Stimulated activated CD8-positive, alpha-beta memory T cell treated with anti-CD3 and anti-CD28 coated beads, Interleukin-4, amount 100 ng/mL, for 4 hours (primary cell): ENCODE measurements around the gene PCDH9.

Source experiments
- DNase-seq, 2 donors: peaks; one replicate each; pipeline ENCODE4 v3.0.0-alpha.2; 2020; ENCODE audit warnings: low read depth in 2 of 2, low spot score in 1 of 2

Gene PCDH9

DNA sequence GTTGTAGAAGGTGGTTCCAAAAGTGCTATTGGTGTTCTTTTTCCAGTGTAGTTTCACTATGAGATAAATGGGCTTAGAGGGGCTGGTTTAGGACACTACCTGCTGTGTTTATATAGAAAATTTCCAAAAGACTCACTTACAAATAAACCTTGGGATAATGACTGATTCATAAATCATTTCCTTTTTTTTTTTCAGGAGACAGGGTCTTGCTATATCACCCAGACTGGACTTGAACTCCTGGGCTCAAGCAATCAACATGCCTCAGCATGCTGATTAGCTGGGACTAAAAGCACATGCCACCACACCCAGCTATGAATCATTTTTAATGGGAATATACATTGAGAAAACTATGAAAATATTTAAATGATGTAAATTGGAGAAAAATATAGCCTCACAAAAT is 376.6 kb downstream of the PCDH9 start:
- no peak for DNase-seq

DNA sequence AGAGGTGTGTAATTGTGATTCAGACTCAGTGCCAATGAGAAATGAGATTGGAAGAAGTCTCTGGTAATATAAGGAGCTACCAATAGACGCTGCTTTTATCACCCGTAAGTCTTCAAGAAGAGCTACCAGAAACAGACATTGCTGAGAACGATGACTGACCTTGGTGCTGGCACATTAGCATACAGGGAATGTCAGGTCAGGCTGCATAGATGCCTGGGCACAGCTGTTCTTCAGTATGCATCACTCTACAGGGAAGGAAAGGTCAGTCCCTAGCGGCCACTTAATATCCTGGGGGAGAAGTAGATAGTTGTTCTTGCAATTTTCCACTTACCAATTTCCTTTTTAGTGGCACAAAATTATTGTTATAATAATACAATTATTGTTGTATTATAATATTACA is 380.4 kb downstream of the PCDH9 start:
- no peak for DNase-seq

DNA sequence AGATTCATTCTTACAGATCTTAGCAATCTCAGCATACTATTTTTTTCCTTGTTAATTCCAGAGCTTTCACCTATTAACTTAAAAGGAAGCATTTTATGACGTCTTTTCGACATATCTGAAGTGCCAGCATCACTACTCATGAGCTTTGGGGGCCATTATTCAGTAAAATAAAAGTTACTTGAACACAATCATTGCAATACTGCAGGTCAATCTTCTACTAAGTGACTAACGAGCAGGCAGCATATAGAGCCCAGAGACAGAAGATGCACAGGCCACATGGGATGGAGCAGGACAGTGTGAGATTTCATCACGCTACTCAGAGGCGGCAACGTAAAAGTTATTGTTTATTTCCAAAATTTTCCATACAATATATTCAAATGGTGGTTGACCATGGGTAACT is 382.6 kb downstream of the PCDH9 start:
- no peak for DNase-seq

- DNase-seq, result no peak
Observed at GRCh38 chr13:66845393-66845792, 384.7 kb downstream of the PCDH9 start.

DNA sequence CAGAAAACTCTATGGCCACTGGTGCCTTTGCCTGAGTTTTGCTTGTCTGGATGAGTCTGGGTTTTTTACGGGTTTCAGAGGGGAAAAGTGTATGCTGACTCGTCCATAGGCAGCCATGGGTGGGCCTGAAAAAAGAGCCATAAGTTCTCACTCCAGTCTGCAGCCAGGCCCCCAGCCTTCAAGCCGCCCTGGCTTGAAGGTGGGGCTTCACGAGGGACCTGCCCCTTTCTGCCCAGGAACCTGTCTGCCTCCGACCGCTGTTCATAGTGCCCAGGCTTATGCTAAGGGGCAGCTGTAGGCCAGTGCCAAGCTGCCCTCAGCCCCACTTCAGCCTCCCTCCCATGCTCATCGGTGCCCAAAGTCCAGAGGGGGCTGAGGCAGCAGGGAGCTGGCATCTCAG is 385.2 kb downstream of the PCDH9 start:
- DNase-seq, result no peak

GRCh38 chr13:66842766-66843165 is 387.4 kb downstream of the PCDH9 start:
- DNase-seq, result no peak

DNA sequence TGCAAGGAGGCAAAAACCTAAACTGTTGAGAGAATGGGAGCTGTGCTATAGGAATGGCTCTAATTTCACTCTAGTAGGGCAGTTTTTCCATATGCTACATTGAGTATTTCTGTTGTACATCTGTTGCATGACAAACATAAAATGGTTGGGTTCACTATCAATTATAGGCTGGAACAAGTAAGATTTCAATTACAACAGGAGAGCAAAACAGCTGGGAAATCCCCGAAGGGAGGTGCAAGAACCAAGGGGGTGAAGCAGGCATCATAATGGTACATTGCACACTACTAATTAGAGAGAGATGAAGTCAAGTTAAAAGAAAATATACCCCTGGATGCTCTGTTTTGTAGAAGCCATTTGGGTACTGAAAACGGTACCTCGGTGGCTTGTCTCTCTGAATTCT is 389.5 kb downstream of the PCDH9 start:
- no peak for DNase-seq

GRCh38 chr13:66837246-66837645 is 392.9 kb downstream of the PCDH9 start:
- no peak for DNase-seq

DNA sequence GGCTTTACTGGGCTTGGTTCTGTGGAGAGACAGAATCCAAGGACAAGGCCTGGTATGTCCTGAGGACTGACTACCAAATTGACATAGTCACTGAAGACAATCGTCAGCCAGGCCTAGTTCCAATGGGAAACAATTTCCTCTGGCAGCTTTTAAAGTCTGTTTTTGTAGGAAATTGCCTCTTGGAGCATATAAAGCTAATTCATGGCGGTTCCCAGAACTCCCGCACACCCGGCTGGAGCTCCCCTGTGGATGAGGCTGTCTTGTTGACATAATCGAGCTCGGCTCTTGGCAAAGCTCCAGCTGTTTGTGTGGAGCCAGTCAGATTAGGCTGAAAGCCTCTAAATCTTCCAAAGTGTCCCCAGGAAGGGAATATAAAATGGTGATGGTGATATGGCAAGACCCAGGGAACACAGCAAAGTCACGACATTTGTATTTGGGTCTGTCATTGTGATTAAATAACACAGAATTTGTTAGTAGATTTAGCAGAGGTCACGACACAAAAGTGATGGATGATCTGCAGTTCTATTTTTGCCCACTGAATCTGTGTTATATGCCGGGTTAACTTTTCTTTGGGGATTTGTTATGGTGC is 395.0 kb downstream of the PCDH9 start:
- DNase-seq, result no peak

- no peak for DNase-seq
Observed at GRCh38 chr13:66830940-66831716, 399.0 kb downstream of the PCDH9 start.

DNA sequence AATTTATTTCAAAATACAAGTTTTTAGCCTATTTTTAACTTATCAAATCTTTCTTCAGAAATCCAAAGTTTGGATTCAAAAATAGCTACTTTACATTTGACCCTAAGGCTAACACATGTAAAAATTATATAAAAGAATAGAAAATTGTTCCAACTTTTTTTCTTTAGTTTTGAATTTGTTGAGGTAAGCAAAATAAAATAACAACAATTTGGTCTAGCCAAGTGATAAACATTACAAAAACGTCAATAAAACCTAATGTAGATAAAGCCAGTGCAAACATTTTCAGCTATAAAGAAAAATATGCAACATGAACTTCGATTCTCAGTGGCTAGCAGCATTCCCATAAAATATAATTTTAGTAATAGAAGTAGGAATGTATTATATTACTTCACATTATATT is 400.3 kb downstream of the PCDH9 start:
- DNase-seq, result no peak

- no peak for DNase-seq
Observed at GRCh38 chr13:66826398-66826797, 403.7 kb downstream of the PCDH9 start.

GRCh38 chr13:66821551-66821950 is 408.6 kb downstream of the PCDH9 start:
- no peak for DNase-seq

DNA sequence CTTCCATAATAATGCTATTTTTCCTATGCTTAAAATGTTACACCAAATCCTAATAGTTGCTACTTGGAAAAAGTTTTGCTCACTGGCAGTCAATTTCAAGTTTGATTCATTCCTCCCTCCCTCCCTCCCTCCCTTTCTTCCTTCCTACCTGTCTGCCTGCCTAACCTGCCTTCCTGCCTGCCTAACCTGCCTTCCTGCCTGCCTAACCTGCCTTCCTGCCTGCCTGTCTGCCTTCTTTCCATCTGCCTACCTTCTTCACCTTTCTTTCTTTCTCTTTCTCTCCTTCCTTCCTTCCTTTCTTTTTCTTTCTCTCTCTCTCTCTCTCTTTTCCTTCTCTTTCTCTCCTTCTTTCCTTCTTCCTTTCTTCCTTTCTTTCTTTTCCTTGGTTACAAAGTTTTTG is 418.7 kb downstream of the PCDH9 start:
- DNase-seq, result no peak

DNA sequence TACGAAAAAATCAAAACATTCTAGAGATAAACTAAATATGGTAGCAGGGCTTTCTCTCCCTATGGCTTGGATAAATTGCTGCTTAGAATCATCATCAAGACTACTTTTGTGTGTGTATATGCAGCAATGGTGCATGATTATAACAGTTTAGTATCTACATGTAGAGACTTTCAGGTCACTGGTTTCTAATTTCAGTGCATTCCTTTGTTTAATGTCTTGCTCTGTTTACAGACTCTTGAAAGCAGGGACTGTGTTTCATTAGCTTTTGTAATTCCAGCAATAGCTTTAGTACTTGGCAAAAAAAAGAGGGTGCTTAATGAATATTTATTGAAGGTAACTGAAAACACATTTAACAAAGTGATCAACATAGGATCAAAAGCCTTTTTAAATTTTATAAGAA is 420.7 kb downstream of the PCDH9 start:
- DNase-seq, result no peak

DNA sequence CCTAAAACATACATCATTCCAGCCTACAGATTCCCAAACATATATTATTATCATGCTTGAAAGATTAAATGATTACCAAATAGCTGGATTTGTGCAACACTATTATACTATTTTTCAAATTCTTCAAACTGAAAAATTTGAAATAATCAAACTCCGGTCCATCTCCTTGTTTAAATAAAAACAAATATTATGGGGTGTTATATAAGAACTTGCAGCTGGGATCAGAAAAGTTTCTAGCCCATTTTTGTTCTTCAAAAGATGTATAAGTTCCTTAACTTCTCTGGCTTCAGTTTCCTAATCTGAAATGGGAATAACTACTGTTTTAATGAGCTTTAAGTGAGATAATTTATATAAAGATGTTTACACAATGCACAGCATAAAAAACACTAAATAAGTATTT is 422.9 kb downstream of the PCDH9 start:
- no peak for DNase-seq

- no peak for DNase-seq
Observed at GRCh38 chr13:66805657-66806056, 424.5 kb downstream of the PCDH9 start.

- DNase-seq, result no peak
Observed at GRCh38 chr13:66803808-66804456, 426.2 kb downstream of the PCDH9 start.

- no peak for DNase-seq
Observed at GRCh38 chr13:66803013-66803807, 426.9 kb downstream of the PCDH9 start.

DNA sequence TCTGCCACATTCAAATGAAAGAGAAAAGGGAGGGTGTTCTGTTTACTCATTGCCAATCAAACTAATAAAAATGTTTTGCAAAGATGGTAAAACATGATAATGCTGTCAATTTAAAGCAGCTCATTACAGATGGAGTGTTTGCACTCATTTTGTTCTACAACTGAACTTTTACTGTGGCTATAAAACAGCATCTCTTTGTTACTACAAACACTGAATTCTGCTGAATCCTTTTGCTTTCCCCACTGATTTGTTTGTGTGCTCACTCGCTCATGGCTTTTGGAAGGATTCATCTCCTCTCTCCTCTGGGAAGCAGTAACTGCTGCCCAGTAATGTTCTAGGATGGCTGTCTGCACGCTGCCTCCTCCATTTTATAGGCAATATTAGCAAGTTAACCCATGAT is 434.5 kb downstream of the PCDH9 start:
- no peak for DNase-seq

DNA sequence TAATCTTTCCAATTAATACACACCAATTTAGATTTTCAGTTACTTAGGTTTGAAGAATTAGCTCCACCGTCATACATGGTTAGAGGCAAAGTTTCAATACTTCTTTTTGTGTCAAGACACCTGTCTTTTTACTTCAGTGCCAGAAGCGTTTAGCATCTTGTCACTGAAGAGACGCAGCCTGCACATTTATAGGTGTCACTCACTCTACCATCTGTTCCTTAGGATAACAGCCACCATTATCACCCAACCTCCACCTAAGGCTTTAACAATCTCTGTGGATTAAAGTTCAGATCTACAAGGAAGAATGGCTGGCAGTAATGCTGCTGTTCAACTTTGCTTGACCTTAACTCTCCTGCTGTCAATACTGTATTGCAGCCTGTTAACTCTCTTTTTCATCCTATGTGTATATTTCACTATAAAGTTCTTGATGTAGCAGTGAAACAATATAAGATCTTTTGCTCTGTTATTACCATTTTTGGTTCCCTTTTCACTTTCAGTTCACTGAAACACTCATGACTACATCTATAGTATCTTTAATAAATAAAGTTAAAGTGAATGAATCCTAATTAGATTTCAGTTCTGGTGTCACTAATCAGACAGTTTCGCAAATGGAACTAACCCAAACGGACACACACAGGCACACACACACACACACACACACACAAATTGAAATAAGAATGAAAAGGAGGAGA is 435.6 kb downstream of the PCDH9 start:
- DNase-seq, result no peak
